GM12801 (cell line): ENCODE measurements around the gene SELENOK.

Source experiments
- CTCF ChIP-seq: IDR thresholded peaks from one replicate; pipeline ENCODE4 v1.5.1; 2011; ENCODE audit warnings: control low read depth; ENCODE audit not compliant: insufficient read length; ENCODE audit errors: extremely low read depth

SELENOK gene

GRCh38 chr3:53935283-53935901 is 43.7 kb upstream of the SELENOK start:
- TF ChIP-seq CTCF: no peak

GRCh38 chr3:53921296-53921695 is 29.6 kb upstream of the SELENOK start:
- no peak for TF ChIP-seq CTCF

GRCh38 chr3:53919741-53920140 is 28.1 kb upstream of the SELENOK start:
- no peak for TF ChIP-seq CTCF

GRCh38 chr3:53913401-53913800 is 21.7 kb upstream of the SELENOK start:
- TF ChIP-seq CTCF: no peak

GRCh38 chr3:53902711-53903110 is 11.1 kb upstream of the SELENOK start:
- TF ChIP-seq CTCF: no peak

GRCh38 chr3:53902067-53902466 is 10.4 kb upstream of the SELENOK start:
- no peak for TF ChIP-seq CTCF

GRCh38 chr3:53900666-53901331 is 9.1 kb upstream of the SELENOK start:
- TF ChIP-seq CTCF: no peak
